Endothelial cell (in vitro differentiated cells): Measurements from ENCODE around the gene CCSAP. TPM values are rescaled to one million over a fixed set of nuclear protein-coding genes. Genes with fewer than 3 reads are reported as not detected.

Source experiments
- DNase-seq: peaks from one replicate; pipeline ENCODE4 v3.0.0; 2021; ENCODE audit warnings: low spot score
- H3K27ac Mint-ChIP-seq: one replicate; pipeline ENCODE4 v1.8.0; 2021; ENCODE audit warnings: mixed read lengths, inconsistent platforms; ENCODE audit not compliant: unreplicated experiment
- H3K27me3 Mint-ChIP-seq: one replicate; pipeline ENCODE4 v1.8.0; 2021; ENCODE audit warnings: mild to moderate bottlenecking, moderate library complexity, mixed read lengths, inconsistent platforms; ENCODE audit not compliant: unreplicated experiment
- H3K36me3 Mint-ChIP-seq: one replicate; pipeline ENCODE4 v1.8.0; 2021; ENCODE audit warnings: mild to moderate bottlenecking, low read depth, mixed read lengths, inconsistent platforms; ENCODE audit not compliant: unreplicated experiment
- H3K4me1 Mint-ChIP-seq: one replicate; pipeline ENCODE4 v1.8.0; 2021; ENCODE audit warnings: mild to moderate bottlenecking, mixed read lengths, inconsistent platforms; ENCODE audit not compliant: unreplicated experiment
- H3K4me3 Mint-ChIP-seq: one replicate; pipeline ENCODE4 v1.8.0; 2021; ENCODE audit warnings: mild to moderate bottlenecking, mixed read lengths, inconsistent platforms; ENCODE audit not compliant: unreplicated experiment
- H3K9me3 Mint-ChIP-seq: one replicate; pipeline ENCODE4 v1.8.0; 2021; ENCODE audit warnings: mixed read lengths, inconsistent platforms; ENCODE audit not compliant: unreplicated experiment
- CTCF ChIP-seq: fragments of 200-600 bp; sonication (generic); IDR thresholded peaks from one replicate; pipeline ENCODE4 v1.5.0; 2021; ENCODE audit warnings: antibody characterized with exemption; ENCODE audit not compliant: unreplicated experiment
- total RNA-seq: library from RNA; stranded (reverse); fragmentation: NEBNext Ultra II Directional; extraction: Animal tissue kit (Norgen Biotek cat#: 25700); gene quantifications from one replicate; pipeline ENCODE4 v1.2.1, GENCODE V29; 2021; ENCODE audit not compliant: unreplicated experiment

CCSAP gene
- total RNA-seq, 1 donor from 2014 or later, result 6.7 TPM

- Mint-ChIP-seq H3K4me3 (peak overlapping the region; percentile 97), H3K27me3 (peaks cover 5% of the 10 kb centered on the region), H3K4me1 (peaks cover 23% of the 10 kb centered on the region), H3K36me3 (peaks cover 10% of the 10 kb centered on the region), H3K9me3 (no peaks in the 10 kb centered on the region), H3K27ac (no peak overlapping the region)
- no peak for TF ChIP-seq CTCF
- no peak for DNase-seq
Observed at GRCh38 chr1:229272164-229273158, 70.4 kb downstream of the CCSAP start.

GRCh38 chr1:229271448-229272159, 71.2 kb downstream of the CCSAP start:
- TF ChIP-seq CTCF, result no peak

More at GRCh38 chr1:229271448-229272159, 71.2 kb downstream of the CCSAP start:
- H3K9me3 Mint-ChIP-seq, result no peaks in the 10 kb centered on the region
- H3K4me3 Mint-ChIP-seq, result peak overlapping the region; percentile 97
- H3K27me3 Mint-ChIP-seq, result peaks cover 5% of the 10 kb centered on the region
- H3K4me1 Mint-ChIP-seq, result peaks cover 23% of the 10 kb centered on the region
- H3K36me3 Mint-ChIP-seq, result peaks cover 10% of the 10 kb centered on the region
- H3K27ac Mint-ChIP-seq, result no peak overlapping the region
- DNase-seq, result no peak

Other genes with a start within 250 kb of the CCSAP start
- 80.4 TPM for gene RAB4A, start 71.9 kb downstream of the CCSAP start, total RNA-seq
- gene ACTA1, start 91.0 kb upstream of the CCSAP start, total RNA-seq, result 1.5 TPM
- 53.5 TPM for gene NUP133, start 165.3 kb upstream of the CCSAP start, total RNA-seq
- gene ABCB10, start 215.7 kb upstream of the CCSAP start, total RNA-seq, result 18.3 TPM